ENCODE results near the gene OTUD3.

DNA sequence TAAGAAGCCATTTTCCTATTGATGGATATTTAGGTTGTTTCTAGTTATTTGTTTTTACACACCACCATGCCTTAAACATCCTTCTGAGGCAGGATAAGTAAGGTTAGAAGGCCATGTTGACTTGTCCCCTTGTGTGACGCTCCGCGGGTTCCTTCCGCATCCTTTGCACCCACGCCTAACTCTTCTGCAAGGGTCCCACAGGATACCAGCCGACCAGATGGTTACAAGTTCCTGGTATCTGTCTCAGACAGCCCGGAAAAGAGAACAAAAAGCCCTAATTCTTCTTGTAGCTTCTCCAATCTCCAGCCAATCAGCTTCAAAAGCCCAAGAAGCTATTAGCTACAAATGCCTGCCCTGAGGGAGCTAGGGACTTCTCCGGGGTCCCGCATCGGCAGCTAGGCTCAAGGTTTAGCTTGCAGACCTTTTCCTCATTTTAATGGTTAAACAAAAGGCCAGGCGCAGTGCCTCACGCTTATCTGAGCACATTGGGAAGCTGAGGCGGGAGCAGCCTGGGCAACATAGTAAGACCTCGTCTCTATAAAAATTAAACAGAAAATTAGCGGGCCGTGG is 4.9 kb upstream of the OTUD3 start:
- no peak for TF ChIP-seq POLR2AphosphoS5 (IDR thresholded peaks at IDR 0.05; ENCODE audit: low read depth, low read length)
- no peak for TF ChIP-seq POLR2A (IDR thresholded peaks at IDR 0.05; ENCODE audit: low read depth, low read length)
